Activated naive CD4-positive, alpha-beta T cell treated with anti-CD3 and anti-CD28 coated beads, Interleukin-2, amount 50 U/mL, for 24 hours (primary cell): Measurements from ENCODE around the gene AVEN.
A peak's percentile ranks its signal among the peaks of the same experiment; 100 is the strongest.
"Not testable (repeated sequence)": the region's sequence is repeated elsewhere in the genome, so short reads cannot be mapped to it uniquely, and the experiment has no call there.

ENCODE experiments used
- H3K27ac Mint-ChIP-seq: one replicate; pipeline ENCODE4 v1.8.0; 2021; ENCODE audit warnings: mild to moderate bottlenecking, mixed read lengths
- H3K27me3 Mint-ChIP-seq: one replicate; pipeline ENCODE4 v1.8.0; 2021; ENCODE audit warnings: mixed read lengths
- H3K36me3 Mint-ChIP-seq: one replicate; pipeline ENCODE4 v1.8.0; 2021; ENCODE audit warnings: mixed read lengths
- H3K4me1 Mint-ChIP-seq: one replicate; pipeline ENCODE4 v1.8.0; 2021; ENCODE audit warnings: mixed read lengths
- H3K4me3 Mint-ChIP-seq: one replicate; pipeline ENCODE4 v1.8.0; 2021; ENCODE audit warnings: mild to moderate bottlenecking, mixed read lengths
- H3K9me3 Mint-ChIP-seq: one replicate; pipeline ENCODE4 v1.8.0; 2021; ENCODE audit warnings: mixed read lengths

The AVEN gene

GRCh38 chr15:34038871-34039789 is at the start of gene AVEN:
Gene AVEN (minus strand): TSS chr15:34039204. CDS start chr15:34039046, 158 bp downstream.
- H3K4me1 Mint-ChIP-seq = peaks cover 23% of the 10 kb centered on the region

GRCh38 chr15:34085746-34086145 is 46.7 kb upstream of the AVEN start:
- no peaks in the 10 kb centered on the region for H3K9me3 Mint-ChIP-seq
- no peak overlapping the region for H3K27ac Mint-ChIP-seq
- no peaks in the 10 kb centered on the region for H3K27me3 Mint-ChIP-seq
- H3K4me1 Mint-ChIP-seq = peaks cover 4% of the 10 kb centered on the region
- peaks cover 10% of the 10 kb centered on the region for H3K36me3 Mint-ChIP-seq
- H3K4me3 Mint-ChIP-seq = no peak overlapping the region

More at GRCh38 chr15:34038871-34039789, at the start of gene AVEN:
- H3K9me3 Mint-ChIP-seq = no peaks in the 10 kb centered on the region
- no peaks in the 10 kb centered on the region for H3K27me3 Mint-ChIP-seq
- H3K4me3 Mint-ChIP-seq = peak within 1 kb of the TSS; percentile 91
- peak within 1 kb of the TSS; percentile 96 for H3K27ac Mint-ChIP-seq
- H3K36me3 Mint-ChIP-seq = no peaks in the 10 kb centered on the region

- no peaks in the 10 kb centered on the region for H3K9me3 Mint-ChIP-seq
- H3K4me3 Mint-ChIP-seq = no peak overlapping the region
- H3K4me1 Mint-ChIP-seq = no peaks in the 10 kb centered on the region
- H3K27ac Mint-ChIP-seq = no peak overlapping the region
- H3K27me3 Mint-ChIP-seq = no peaks in the 10 kb centered on the region
- peaks cover 8% of the 10 kb centered on the region for H3K36me3 Mint-ChIP-seq
Observed at GRCh38 chr15:34084086-34084485, 45.1 kb upstream of the AVEN start.

- no peak overlapping the region for H3K4me3 Mint-ChIP-seq
- peaks cover 6% of the 10 kb centered on the region for H3K36me3 Mint-ChIP-seq
- H3K27ac Mint-ChIP-seq = no peak overlapping the region
- H3K9me3 Mint-ChIP-seq = no peaks in the 10 kb centered on the region
- no peaks in the 10 kb centered on the region for H3K27me3 Mint-ChIP-seq
- H3K4me1 Mint-ChIP-seq = no peaks in the 10 kb centered on the region
Observed at GRCh38 chr15:34079904-34080303, 40.9 kb upstream of the AVEN start.

GRCh38 chr15:34078900-34079299 is 39.9 kb upstream of the AVEN start:
- Mint-ChIP-seq H3K27me3 (no peaks in the 10 kb centered on the region), H3K36me3 (peaks cover 8% of the 10 kb centered on the region), H3K27ac (no peak overlapping the region), H3K9me3 (no peaks in the 10 kb centered on the region), H3K4me1 (no peaks in the 10 kb centered on the region), H3K4me3 (no peak overlapping the region)

GRCh38 chr15:34076785-34077184 is 37.8 kb upstream of the AVEN start:
- Mint-ChIP-seq H3K4me1 (no peaks in the 10 kb centered on the region), H3K27me3 (no peaks in the 10 kb centered on the region), H3K9me3 (no peaks in the 10 kb centered on the region)

GRCh38 chr15:34070003-34070402 is 31.0 kb upstream of the AVEN start:
- H3K4me1 Mint-ChIP-seq = no peaks in the 10 kb centered on the region

More at GRCh38 chr15:34076785-34077184, 37.8 kb upstream of the AVEN start:
- Mint-ChIP-seq H3K27ac (no peak overlapping the region), H3K36me3 (peaks cover 6% of the 10 kb centered on the region), H3K4me3 (no peak overlapping the region)

GRCh38 chr15:34065941-34066340 is 26.9 kb upstream of the AVEN start:
- Mint-ChIP-seq H3K4me1 (peaks cover 4% of the 10 kb centered on the region), H3K9me3 (no peaks in the 10 kb centered on the region), H3K4me3 (no peak overlapping the region), H3K27me3 (no peaks in the 10 kb centered on the region), H3K36me3 (no peaks in the 10 kb centered on the region), H3K27ac (no peak overlapping the region)

More at GRCh38 chr15:34070003-34070402, 31.0 kb upstream of the AVEN start:
- no peak overlapping the region for H3K4me3 Mint-ChIP-seq
- peaks cover 2% of the 10 kb centered on the region for H3K36me3 Mint-ChIP-seq
- H3K9me3 Mint-ChIP-seq = no peaks in the 10 kb centered on the region
- H3K27me3 Mint-ChIP-seq = no peaks in the 10 kb centered on the region
- no peak overlapping the region for H3K27ac Mint-ChIP-seq

- no peaks in the 10 kb centered on the region for H3K36me3 Mint-ChIP-seq
- H3K27me3 Mint-ChIP-seq = no peaks in the 10 kb centered on the region
- peaks cover 4% of the 10 kb centered on the region for H3K4me1 Mint-ChIP-seq
- no peaks in the 10 kb centered on the region for H3K9me3 Mint-ChIP-seq
- H3K27ac Mint-ChIP-seq = no peak overlapping the region
- no peak overlapping the region for H3K4me3 Mint-ChIP-seq
Observed at GRCh38 chr15:34065261-34065660, 26.3 kb upstream of the AVEN start.

GRCh38 chr15:34064438-34064837 is 25.4 kb upstream of the AVEN start:
- H3K27me3 Mint-ChIP-seq = no peaks in the 10 kb centered on the region
- peaks cover 4% of the 10 kb centered on the region for H3K4me1 Mint-ChIP-seq
- no peaks in the 10 kb centered on the region for H3K36me3 Mint-ChIP-seq
- H3K4me3 Mint-ChIP-seq = no peak overlapping the region
- no peak overlapping the region for H3K27ac Mint-ChIP-seq
- no peaks in the 10 kb centered on the region for H3K9me3 Mint-ChIP-seq

GRCh38 chr15:34059946-34060345 is 20.9 kb upstream of the AVEN start:
- Mint-ChIP-seq H3K9me3 (no peaks in the 10 kb centered on the region), H3K4me1 (peaks cover 4% of the 10 kb centered on the region), H3K27ac (no peak overlapping the region), H3K4me3 (no peak overlapping the region), H3K27me3 (no peaks in the 10 kb centered on the region), H3K36me3 (no peaks in the 10 kb centered on the region)

- H3K27me3 Mint-ChIP-seq = no peaks in the 10 kb centered on the region
- H3K4me3 Mint-ChIP-seq = no peak overlapping the region
- no peak overlapping the region for H3K27ac Mint-ChIP-seq
- H3K36me3 Mint-ChIP-seq = no peaks in the 10 kb centered on the region
- H3K9me3 Mint-ChIP-seq = no peaks in the 10 kb centered on the region
- peaks cover 4% of the 10 kb centered on the region for H3K4me1 Mint-ChIP-seq
Observed at GRCh38 chr15:34059476-34059875, 20.5 kb upstream of the AVEN start.

- Mint-ChIP-seq H3K27me3 (no peaks in the 10 kb centered on the region), H3K9me3 (no peaks in the 10 kb centered on the region), H3K4me3 (no peak overlapping the region), H3K27ac (no peak overlapping the region), H3K36me3 (no peaks in the 10 kb centered on the region), H3K4me1 (peaks cover 2% of the 10 kb centered on the region)
Observed at GRCh38 chr15:34056911-34057310, 17.9 kb upstream of the AVEN start.

GRCh38 chr15:34055868-34056595 is 17.0 kb upstream of the AVEN start:
- H3K4me3 Mint-ChIP-seq = no peak overlapping the region
- peaks cover 3% of the 10 kb centered on the region for H3K36me3 Mint-ChIP-seq
- H3K4me1 Mint-ChIP-seq = no peaks in the 10 kb centered on the region
- no peaks in the 10 kb centered on the region for H3K27me3 Mint-ChIP-seq
- H3K27ac Mint-ChIP-seq = no peak overlapping the region
- H3K9me3 Mint-ChIP-seq = peaks cover 6% of the 10 kb centered on the region

- Mint-ChIP-seq H3K27ac (no peak overlapping the region), H3K27me3 (no peaks in the 10 kb centered on the region), H3K4me1 (no peaks in the 10 kb centered on the region), H3K9me3 (peaks cover 10% of the 10 kb centered on the region), H3K4me3 (no peak overlapping the region), H3K36me3 (peaks cover 12% of the 10 kb centered on the region)
Observed at GRCh38 chr15:34054081-34054707, 15.2 kb upstream of the AVEN start.

- not testable (repeated sequence) for H3K27me3 Mint-ChIP-seq, H3K9me3 Mint-ChIP-seq, H3K27ac Mint-ChIP-seq, H3K4me3 Mint-ChIP-seq, H3K4me1 Mint-ChIP-seq
- peaks cover 14% of the 10 kb centered on the region for H3K36me3 Mint-ChIP-seq
Observed at GRCh38 chr15:34050385-34050784, 11.4 kb upstream of the AVEN start.
